PC-3 (cell line): Measurements from ENCODE around the gene INTS4.

Source experiments
- EZH2 ChIP-seq: fragments of 300-600 bp; sonication (generic); IDR thresholded peaks from one replicate; pipeline ENCODE4 v1.6.1; 2017; ENCODE audit warnings: antibody characterized with exemption, mild to moderate bottlenecking, low read length; ENCODE audit not compliant: unreplicated experiment
- TF ChIP-seq, protein P1 (sequence below): fragments of 300-600 bp; sonication (generic); conservative IDR thresholded peaks from 2 replicates; pipeline ENCODE4 v1.5.1; 2017; ENCODE audit warnings: antibody characterized with exemption, low read depth, mild to moderate bottlenecking, low read length

GRCh38 chr11:78041843-78042440 is 47.5 kb upstream of the INTS4 start:
- TF ChIP-seq EZH2 = no peak
- TF ChIP-seq, protein P1, sequence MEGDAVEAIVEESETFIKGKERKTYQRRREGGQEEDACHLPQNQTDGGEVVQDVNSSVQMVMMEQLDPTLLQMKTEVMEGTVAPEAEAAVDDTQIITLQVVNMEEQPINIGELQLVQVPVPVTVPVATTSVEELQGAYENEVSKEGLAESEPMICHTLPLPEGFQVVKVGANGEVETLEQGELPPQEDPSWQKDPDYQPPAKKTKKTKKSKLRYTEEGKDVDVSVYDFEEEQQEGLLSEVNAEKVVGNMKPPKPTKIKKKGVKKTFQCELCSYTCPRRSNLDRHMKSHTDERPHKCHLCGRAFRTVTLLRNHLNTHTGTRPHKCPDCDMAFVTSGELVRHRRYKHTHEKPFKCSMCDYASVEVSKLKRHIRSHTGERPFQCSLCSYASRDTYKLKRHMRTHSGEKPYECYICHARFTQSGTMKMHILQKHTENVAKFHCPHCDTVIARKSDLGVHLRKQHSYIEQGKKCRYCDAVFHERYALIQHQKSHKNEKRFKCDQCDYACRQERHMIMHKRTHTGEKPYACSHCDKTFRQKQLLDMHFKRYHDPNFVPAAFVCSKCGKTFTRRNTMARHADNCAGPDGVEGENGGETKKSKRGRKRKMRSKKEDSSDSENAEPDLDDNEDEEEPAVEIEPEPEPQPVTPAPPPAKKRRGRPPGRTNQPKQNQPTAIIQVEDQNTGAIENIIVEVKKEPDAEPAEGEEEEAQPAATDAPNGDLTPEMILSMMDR = no peak
